Esophagus muscularis mucosa (tissue), 3 donors: ENCODE results near the gene ADGRG4.

Experiments
- POLR2A ChIP-seq: fragments of 450-650 bp; IDR thresholded peaks from one replicate; pipeline ENCODE4 v1.6.1; 2017; ENCODE audit warnings: antibody characterized with exemption, moderate library complexity, mild to moderate bottlenecking, low read depth
- POLR2AphosphoS5 ChIP-seq, 2 donors: sonication (generic); formaldehyde crosslinking; IDR thresholded peaks; one replicate each; pipeline ENCODE4 v1.6.1; 2017; ENCODE audit warnings: antibody characterized with exemption in 2 of 2
- TF ChIP-seq, protein P1 (sequence below), 3 experiments: fragments of 200-600 bp in 2 of 3; fragments of 450-650 bp in 1 of 3; sonication (generic) in 2 of 3; IDR thresholded peaks; one replicate each; pipeline ENCODE4 v1.5.1; 2017 to 2019; ENCODE audit warnings: antibody characterized with exemption in 3 of 3, mild to moderate bottlenecking in 2 of 3, moderate library complexity in 1 of 3

DNA sequence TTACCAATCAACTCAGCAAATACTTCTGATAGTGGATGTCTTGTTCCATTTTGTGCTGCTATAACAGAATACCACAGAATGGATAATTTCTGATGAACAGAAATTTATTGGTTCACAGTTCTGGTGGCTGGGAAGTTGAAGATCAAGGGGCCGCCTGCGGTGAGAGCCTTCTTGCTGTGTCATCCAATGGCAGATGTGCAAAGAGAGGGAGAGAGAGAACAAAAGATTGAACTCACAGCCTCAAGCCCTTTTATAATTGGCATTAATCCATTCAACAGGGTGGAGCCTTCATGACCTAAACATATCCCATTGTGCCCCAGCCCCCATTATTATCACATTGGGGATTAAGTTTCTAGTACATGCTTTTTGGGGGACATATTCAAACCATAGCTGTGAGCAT lies 86.1 kb downstream of the ADGRG4 start:
- TF ChIP-seq, protein P1, sequence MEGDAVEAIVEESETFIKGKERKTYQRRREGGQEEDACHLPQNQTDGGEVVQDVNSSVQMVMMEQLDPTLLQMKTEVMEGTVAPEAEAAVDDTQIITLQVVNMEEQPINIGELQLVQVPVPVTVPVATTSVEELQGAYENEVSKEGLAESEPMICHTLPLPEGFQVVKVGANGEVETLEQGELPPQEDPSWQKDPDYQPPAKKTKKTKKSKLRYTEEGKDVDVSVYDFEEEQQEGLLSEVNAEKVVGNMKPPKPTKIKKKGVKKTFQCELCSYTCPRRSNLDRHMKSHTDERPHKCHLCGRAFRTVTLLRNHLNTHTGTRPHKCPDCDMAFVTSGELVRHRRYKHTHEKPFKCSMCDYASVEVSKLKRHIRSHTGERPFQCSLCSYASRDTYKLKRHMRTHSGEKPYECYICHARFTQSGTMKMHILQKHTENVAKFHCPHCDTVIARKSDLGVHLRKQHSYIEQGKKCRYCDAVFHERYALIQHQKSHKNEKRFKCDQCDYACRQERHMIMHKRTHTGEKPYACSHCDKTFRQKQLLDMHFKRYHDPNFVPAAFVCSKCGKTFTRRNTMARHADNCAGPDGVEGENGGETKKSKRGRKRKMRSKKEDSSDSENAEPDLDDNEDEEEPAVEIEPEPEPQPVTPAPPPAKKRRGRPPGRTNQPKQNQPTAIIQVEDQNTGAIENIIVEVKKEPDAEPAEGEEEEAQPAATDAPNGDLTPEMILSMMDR (IDR thresholded peaks at IDR 0.05), result no peak
- TF ChIP-seq POLR2AphosphoS5 (IDR thresholded peaks at IDR 0.05) (no peak), POLR2A (no peak)
